Liver (tissue), 3 donors: ENCODE data around the gene ZW10.

Experiments used
- FOXA1 ChIP-seq: IDR thresholded peaks from 2 replicates; pipeline ENCODE4 v1.6.1; 2016; ENCODE audit warnings: antibody characterized with exemption
- GABPA ChIP-seq, 2 donors: IDR thresholded peaks in 1 of 2; conservative IDR thresholded peaks in 1 of 2; 2 replicates each; pipeline ENCODE4 v1.6.1; 2016; ENCODE audit warnings: antibody characterized with exemption in 2 of 2, mild to moderate bottlenecking in 1 of 2, moderate library complexity in 1 of 2
- JUND ChIP-seq, 2 donors: IDR thresholded peaks; 2 replicates each; pipeline ENCODE4 v1.6.1; 2016; ENCODE audit warnings: antibody characterized with exemption in 2 of 2
- MAX ChIP-seq: IDR thresholded peaks from 2 replicates; pipeline ENCODE4 v1.6.1; 2016; ENCODE audit warnings: antibody characterized with exemption
- RAD21 ChIP-seq, 2 donors: IDR thresholded peaks; 2 replicates each; pipeline ENCODE4 v1.6.1; 2016; ENCODE audit warnings: antibody characterized with exemption in 2 of 2, mild to moderate bottlenecking in 2 of 2
- SP1 ChIP-seq: IDR thresholded peaks from 2 replicates; pipeline ENCODE4 v1.6.1; 2018; ENCODE audit warnings: antibody characterized with exemption, mild to moderate bottlenecking
- YY1 ChIP-seq: IDR thresholded peaks from 2 replicates; pipeline ENCODE4 v1.6.1; 2016; ENCODE audit warnings: antibody characterized with exemption, mild to moderate bottlenecking
- TF ChIP-seq, protein P1 (sequence below): fragments of 150-350 bp; IDR thresholded peaks from 2 replicates; pipeline ENCODE4 v1.5.1; 2017; ENCODE audit warnings: improper control_type of control experiment, low read depth, low read length; ENCODE audit not compliant: missing input control
- TF ChIP-seq, protein P2 (sequence below): IDR thresholded peaks from 2 replicates; pipeline ENCODE4 v1.6.1; 2016; ENCODE audit warnings: antibody characterized with exemption, mild to moderate bottlenecking
- donor health status: healthy.
- donor health status: healthy.

GRCh38 chr11:113697756-113698407, 75.6 kb downstream of the ZW10 start:
- TF ChIP-seq, protein P1, sequence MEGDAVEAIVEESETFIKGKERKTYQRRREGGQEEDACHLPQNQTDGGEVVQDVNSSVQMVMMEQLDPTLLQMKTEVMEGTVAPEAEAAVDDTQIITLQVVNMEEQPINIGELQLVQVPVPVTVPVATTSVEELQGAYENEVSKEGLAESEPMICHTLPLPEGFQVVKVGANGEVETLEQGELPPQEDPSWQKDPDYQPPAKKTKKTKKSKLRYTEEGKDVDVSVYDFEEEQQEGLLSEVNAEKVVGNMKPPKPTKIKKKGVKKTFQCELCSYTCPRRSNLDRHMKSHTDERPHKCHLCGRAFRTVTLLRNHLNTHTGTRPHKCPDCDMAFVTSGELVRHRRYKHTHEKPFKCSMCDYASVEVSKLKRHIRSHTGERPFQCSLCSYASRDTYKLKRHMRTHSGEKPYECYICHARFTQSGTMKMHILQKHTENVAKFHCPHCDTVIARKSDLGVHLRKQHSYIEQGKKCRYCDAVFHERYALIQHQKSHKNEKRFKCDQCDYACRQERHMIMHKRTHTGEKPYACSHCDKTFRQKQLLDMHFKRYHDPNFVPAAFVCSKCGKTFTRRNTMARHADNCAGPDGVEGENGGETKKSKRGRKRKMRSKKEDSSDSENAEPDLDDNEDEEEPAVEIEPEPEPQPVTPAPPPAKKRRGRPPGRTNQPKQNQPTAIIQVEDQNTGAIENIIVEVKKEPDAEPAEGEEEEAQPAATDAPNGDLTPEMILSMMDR, result no peak
- no peak for TF ChIP-seq JUND (IDR thresholded peaks at IDR 0.05)
- TF ChIP-seq FOXA1, result no peak
- no peak for TF ChIP-seq SP1
- no peak for TF ChIP-seq MAX
- no peak for TF ChIP-seq YY1
- no peak for TF ChIP-seq RAD21 (IDR thresholded peaks at IDR 0.05)
- TF ChIP-seq GABPA (IDR thresholded peaks at IDR 0.05 in 1 of 2, conservative IDR thresholded peaks at IDR 0.05 in 1 of 2), result no peak
- TF ChIP-seq, protein P2, sequence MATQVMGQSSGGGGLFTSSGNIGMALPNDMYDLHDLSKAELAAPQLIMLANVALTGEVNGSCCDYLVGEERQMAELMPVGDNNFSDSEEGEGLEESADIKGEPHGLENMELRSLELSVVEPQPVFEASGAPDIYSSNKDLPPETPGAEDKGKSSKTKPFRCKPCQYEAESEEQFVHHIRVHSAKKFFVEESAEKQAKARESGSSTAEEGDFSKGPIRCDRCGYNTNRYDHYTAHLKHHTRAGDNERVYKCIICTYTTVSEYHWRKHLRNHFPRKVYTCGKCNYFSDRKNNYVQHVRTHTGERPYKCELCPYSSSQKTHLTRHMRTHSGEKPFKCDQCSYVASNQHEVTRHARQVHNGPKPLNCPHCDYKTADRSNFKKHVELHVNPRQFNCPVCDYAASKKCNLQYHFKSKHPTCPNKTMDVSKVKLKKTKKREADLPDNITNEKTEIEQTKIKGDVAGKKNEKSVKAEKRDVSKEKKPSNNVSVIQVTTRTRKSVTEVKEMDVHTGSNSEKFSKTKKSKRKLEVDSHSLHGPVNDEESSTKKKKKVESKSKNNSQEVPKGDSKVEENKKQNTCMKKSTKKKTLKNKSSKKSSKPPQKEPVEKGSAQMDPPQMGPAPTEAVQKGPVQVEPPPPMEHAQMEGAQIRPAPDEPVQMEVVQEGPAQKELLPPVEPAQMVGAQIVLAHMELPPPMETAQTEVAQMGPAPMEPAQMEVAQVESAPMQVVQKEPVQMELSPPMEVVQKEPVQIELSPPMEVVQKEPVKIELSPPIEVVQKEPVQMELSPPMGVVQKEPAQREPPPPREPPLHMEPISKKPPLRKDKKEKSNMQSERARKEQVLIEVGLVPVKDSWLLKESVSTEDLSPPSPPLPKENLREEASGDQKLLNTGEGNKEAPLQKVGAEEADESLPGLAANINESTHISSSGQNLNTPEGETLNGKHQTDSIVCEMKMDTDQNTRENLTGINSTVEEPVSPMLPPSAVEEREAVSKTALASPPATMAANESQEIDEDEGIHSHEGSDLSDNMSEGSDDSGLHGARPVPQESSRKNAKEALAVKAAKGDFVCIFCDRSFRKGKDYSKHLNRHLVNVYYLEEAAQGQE, result no peak
